Stimulated activated CD8-positive, alpha-beta memory T cell treated with anti-CD3 and anti-CD28 coated beads, Interleukin-4, amount 100 ng/mL, for 4 hours (primary cell): ENCODE results near the gene STK24.
"Not testable (repeated sequence)": the region's sequence is repeated elsewhere in the genome, so short reads cannot be mapped to it uniquely, and the experiment has no call there.

ENCODE experiments used
- DNase-seq, 2 donors: peaks; one replicate each; pipeline ENCODE4 v3.0.0-alpha.2; 2020; ENCODE audit warnings: low read depth in 2 of 2, low spot score in 1 of 2

The STK24 gene

DNA sequence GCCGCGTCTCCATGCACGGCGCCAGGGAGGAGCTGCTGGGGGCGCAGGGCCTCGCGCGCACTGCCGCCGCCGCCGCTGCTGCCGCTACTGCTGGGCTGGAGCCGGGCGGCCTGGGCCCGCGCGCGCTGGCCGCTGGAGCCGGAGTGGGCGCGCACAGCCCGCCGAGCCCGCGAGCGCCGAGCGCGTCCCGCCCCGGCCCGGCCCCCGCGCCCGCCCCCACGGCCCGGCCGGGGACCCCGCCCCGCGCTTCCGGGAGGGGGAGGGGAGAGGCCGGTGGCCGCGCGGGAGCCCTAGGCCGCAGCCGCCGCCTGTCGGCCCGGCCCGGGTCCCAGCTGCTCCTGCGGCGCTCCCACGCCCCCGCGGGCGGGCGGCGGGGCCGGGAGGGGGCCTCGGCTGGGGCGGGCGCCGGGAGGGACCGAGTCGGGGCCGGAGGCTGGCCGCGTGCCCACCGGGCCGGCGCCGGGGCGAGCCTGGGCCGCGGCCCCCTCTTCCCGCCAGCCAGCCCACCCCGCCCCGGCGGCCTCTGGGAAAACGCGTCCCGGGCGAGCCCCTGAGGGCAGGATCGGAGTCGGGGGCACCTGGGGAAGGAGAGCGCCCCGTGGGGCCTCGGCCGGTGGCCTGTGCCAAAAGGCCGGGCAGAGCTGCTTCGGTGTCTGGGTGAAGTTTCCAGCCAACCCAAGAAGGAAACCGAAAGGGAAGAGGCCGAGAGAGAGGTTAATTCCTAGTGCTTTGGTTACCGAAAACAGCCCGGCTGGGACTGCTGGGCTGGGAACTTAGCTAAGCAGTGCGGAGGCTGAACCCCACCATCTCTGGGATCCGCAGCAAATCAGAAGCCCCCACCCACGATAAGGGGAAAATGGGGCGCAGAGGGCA lies at the start of gene STK24:
TSS of gene STK24 (minus strand) at position 145 of the 873 bp plus-strand sequence. CDS start 321 bp downstream, outside the sequence.
- DNase-seq = peak in 1 of 2 donors; percentile 18

DNA sequence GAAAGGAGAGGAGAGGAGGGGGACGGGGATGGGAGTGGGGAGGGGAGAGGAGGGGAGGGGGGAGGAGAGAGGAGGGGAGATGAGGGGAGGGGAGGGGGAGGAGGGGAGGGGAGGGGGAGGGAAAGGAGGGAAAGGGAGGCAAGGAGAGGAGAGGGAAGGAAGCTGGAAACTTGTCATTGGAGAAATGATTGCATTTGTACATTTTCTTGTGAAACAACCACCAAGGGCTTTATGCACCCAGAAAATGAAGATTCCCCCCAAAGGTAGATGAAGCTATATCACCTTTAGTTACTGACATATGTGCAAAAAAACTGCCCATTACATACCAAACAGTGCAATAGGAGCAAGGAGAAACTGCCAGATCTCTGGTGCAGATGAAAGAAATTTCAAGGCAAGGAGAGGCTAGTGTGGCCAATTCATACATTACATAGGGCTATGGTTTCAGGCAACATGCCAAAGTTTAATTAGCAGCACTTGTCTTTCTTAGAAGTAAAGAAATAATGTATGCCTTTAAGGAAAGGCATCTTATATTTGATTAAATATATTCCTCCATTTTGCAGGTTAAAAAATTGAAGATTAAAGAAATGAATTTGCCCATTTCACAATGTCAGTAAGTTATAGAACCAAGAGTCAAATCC lies 49.5 kb upstream of the STK24 start:
- DNase-seq = no peak

- DNase-seq = not testable (repeated sequence)
Observed at GRCh38 chr13:98624589-98624988, 47.7 kb upstream of the STK24 start.

DNA sequence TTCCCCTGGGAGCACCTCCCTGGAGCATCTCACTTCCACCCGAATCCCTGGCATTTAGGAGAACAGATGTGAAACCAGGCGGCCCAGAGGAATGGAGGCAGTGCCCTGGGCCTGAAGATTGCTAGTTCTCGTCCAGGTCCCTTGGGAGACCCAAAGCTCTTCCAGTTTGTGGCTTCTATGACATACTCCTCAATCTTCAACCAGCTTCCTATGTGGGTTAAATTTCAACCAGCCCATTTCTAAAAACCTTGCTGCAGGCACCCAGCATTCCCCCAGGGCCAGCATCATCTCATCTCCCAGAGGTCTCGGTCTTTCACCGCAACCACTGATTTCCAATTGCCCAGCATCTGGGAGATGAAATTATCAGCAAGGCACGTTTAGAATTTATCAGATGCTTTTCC lies 46.0 kb upstream of the STK24 start:
- no peak for DNase-seq

GRCh38 chr13:98619556-98619955 lies 42.6 kb upstream of the STK24 start:
- DNase-seq = no peak

- not testable (repeated sequence) for DNase-seq
Observed at GRCh38 chr13:98615595-98615994, 38.7 kb upstream of the STK24 start.

- no peak for DNase-seq
Observed at GRCh38 chr13:98613591-98613990, 36.7 kb upstream of the STK24 start.

GRCh38 chr13:98609756-98610155 lies 32.8 kb upstream of the STK24 start:
- no peak for DNase-seq

DNA sequence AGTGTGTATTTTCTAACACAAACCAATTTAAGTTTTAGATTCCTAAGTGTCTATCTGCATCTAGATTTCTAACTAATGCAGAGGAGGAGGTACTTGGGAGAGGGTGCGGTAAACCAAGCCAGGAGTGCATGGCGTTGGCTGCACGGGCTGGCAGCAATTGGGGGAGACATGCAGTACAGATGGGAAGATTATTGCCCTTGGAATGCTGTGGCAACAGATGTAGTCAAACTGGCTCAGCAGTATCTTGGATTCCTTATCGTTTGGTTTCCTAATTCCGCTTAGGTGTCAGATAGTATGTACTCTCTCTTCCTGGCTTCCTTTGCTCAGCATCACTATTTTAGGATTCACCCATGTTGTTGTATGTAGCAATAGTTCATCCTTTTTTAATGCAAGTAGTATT lies 29.4 kb upstream of the STK24 start:
- DNase-seq = no peak

DNA sequence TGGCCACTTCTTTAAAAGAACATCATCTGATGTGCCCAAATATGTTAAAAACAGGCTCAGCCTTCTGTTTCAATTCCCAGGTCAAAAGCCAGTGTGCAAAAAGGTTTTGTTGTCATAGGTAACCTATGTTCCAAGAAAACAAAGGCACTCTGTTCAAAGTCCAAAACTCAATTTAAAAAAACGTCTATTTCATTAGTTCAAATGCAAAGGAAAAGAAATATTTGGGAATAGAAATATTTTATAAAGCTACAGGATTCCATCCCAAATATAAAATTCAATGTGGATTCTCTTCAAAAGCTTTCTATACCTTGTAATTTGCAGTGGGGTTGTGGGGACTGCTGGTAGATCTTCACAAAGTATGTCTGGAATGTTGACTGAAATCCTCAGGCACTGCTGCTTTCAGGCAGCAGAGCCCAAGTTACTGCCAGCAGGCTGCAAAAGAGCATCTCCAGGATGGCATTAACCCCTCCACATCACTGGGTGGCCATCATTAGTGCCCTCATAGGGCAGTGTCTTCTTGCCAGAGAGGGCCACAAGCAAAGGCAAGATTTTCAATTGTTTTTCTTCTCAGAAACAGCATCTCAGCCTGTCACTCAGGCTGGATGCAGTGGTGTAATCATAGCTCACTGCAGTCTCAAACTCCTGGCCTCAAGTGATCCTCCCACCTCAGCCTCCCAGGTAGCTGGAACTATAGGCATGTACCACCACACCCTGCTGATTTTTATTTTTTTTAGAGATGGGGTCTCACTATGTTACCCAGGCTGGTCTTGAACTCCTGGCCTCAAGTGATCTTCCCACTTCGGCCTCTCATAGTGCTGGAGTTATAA lies 22.8 kb upstream of the STK24 start:
- DNase-seq = no peak

DNA sequence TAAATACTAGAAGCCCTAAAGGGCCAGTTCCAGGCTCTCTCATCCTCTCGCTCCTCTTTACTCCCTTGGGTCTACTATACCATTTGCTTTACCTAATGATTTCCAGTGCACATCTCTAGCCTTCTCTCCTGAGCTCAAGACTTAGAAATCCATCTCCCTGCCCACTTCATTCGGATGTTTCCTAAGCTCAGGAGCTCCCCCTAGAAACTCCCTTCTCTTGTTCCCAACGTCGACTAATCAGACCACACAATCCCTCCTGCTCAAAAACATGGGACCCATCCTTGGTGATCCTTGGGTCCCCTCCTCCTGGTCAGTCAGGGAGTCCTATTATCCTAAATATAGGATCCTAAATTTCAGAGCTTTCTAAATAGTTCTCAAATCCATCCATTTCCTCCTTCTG lies 21.1 kb upstream of the STK24 start:
- no peak for DNase-seq

GRCh38 chr13:98595134-98595533 lies 18.2 kb upstream of the STK24 start:
- no peak for DNase-seq

DNA sequence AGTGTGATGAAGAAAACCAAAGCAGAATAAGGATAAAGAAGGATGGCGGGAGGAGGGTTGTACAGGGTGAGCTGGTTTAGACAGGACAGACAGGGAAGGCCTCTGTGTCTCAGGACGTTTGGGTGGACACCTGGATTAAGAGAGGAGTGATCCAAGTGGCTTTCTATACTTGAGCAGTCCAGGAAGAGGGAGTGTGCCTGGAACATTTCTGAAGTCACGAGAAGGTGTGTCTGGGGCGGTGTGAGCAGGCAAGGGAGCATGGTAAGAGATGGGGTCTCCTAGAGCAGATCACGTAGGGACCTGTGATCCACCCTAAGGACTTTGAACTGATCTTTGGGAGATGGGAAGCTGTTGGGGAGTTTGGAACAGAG lies 15.4 kb upstream of the STK24 start:
- no peak for DNase-seq

DNA sequence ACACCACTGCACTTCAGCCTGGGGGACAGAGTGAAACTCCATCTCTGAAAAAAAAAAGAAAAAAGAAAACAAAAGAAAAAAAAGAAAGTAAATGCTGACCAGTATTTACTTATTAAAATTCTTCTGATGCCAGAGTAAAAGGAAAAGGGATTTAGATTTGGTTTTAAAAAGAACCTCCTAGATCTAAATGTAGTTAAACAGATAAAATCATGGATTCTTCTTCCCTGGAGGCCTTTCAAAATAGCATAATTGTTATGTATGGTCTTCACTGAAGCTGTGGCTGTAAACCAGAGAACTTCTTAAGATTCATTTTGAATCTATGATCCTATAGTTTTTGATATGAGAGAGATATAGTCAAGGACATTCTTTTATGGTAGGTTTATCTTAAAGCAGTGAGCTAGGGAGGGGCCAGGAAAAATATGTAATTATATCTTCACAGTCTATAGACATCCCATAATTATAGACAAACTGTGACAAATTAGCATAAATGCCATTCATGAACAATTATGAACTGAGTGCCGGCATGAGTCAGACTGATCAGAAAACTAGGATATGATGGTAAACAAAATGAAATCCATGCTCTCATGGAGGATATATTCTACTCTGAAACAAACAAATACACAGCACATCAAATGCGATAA lies 14.9 kb upstream of the STK24 start:
- DNase-seq = no peak

- not testable (repeated sequence) for DNase-seq
Observed at GRCh38 chr13:98590471-98590870, 13.6 kb upstream of the STK24 start.

DNA sequence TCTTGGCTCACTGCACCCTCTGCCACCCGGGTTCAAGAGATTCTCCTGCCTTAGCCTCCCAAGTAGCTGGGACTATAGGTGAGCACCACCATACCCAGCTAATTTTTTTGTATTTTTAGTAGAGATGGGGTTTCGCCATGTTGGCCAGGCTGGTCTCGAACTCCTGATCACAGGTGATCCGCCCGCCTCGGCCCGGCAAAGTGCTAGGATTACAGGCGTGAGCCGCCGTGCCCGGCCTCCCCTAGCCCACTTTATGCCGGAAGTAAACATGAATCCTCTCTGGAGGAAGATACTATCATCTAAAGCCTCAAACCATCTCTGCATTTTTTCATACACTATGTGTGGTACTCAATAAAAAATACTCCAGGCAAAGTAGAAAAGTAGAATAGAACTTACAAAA lies 12.6 kb upstream of the STK24 start:
- not testable (repeated sequence) for DNase-seq

GRCh38 chr13:98586400-98587345 lies 9.8 kb upstream of the STK24 start:
- no peak for DNase-seq

GRCh38 chr13:98585946-98586345 lies 9.0 kb upstream of the STK24 start:
- DNase-seq = no peak

DNA sequence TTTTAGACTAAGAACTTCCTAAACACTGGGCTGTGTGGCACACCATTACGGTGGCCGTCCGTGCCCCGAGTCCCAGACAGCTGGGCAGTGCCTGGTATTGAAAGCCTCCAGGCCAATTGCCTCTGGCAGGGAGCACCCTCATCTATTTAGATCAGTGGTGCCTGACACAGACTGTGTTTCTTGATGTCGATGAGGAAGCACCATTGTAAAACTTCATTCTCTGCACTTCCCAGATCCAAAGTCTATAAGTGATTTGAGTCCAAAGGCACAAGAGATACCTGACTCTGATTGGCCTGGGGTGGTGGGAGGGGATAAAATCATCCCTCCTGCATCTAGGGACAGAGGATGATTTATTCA lies 8.5 kb upstream of the STK24 start:
- no peak for DNase-seq
